IMR-90 (cell line): ENCODE data around the gene CREB5.

ENCODE experiments used
- POLR2A ChIP-seq: IDR thresholded peaks from 2 replicates; pipeline ENCODE4 v1.6.1; 2012; ENCODE audit warnings: mild to moderate bottlenecking, low read depth, low read length
- TF ChIP-seq, protein P1 (sequence below): conservative IDR thresholded peaks from 2 replicates; pipeline ENCODE4 v1.5.1; 2012; ENCODE audit warnings: mild to moderate bottlenecking, low read depth, low read length, improper control_type of control experiment

DNA sequence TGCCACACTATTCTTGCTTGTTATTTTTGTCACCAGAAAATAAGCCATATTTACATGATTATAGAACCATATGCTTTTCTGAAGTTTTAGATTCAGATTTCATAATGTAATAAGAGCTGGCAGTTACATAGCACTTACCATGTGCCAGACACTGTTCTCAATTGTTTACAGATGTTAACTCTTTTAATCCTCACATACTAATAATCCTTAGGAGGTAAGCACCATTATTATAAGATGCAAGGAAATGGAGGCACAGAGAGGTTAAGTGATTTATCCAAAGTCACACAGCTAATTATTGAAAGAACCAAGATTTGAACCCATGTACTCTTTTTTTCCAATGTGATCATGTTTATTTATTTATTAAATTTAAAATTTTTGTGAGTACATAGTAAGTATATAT lies 57.2 kb downstream of the CREB5 start:
- TF ChIP-seq, protein P1, sequence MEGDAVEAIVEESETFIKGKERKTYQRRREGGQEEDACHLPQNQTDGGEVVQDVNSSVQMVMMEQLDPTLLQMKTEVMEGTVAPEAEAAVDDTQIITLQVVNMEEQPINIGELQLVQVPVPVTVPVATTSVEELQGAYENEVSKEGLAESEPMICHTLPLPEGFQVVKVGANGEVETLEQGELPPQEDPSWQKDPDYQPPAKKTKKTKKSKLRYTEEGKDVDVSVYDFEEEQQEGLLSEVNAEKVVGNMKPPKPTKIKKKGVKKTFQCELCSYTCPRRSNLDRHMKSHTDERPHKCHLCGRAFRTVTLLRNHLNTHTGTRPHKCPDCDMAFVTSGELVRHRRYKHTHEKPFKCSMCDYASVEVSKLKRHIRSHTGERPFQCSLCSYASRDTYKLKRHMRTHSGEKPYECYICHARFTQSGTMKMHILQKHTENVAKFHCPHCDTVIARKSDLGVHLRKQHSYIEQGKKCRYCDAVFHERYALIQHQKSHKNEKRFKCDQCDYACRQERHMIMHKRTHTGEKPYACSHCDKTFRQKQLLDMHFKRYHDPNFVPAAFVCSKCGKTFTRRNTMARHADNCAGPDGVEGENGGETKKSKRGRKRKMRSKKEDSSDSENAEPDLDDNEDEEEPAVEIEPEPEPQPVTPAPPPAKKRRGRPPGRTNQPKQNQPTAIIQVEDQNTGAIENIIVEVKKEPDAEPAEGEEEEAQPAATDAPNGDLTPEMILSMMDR, result no peak
- no peak for TF ChIP-seq POLR2A
